ENCODE measurements around the gene WDR70. TPM values are rescaled to one million over a fixed set of nuclear protein-coding genes. Genes with fewer than 3 reads are reported as not detected.
"Not testable (repeated sequence)": the region's sequence is repeated elsewhere in the genome, so short reads cannot be mapped to it uniquely, and the experiment has no call there.

The WDR70 gene
- total and polyA plus RNA-seq, 7 donors: 8.4 to 36.4 (median 25.5) TPM

- no peak overlapping the region for H3K4me3 ChIP-seq
Measured at GRCh38 chr5:37477426-37477825, 98.3 kb downstream of the WDR70 start.

GRCh38 chr5:37478121-37478894 lies 99.2 kb downstream of the WDR70 start:
- H3K4me1 ChIP-seq: no peaks in the 10 kb centered on the region
- no peak for DNase-seq
- 71 to 72% methylated on average over 4 of the region's 4 CpGs for WGBS, 2 donors
- TF ChIP-seq CTCF (IDR thresholded peaks at IDR 0.05): no peak
- TF ChIP-seq EP300 (IDR thresholded peaks at IDR 0.05): no peak
- TF ChIP-seq POLR2AphosphoS5 (IDR thresholded peaks at IDR 0.05): no peak
- TF ChIP-seq POLR2A (IDR thresholded peaks at IDR 0.05): no peak
- no peaks in the 10 kb centered on the region for H3K27me3 ChIP-seq
- no peaks in the 10 kb centered on the region for H3K9me3 ChIP-seq
- H3K27ac ChIP-seq: no peak overlapping the region
- intact Hi-C loops (cut with DNase I): no loop called here
- no peak overlapping the region for H3K4me3 ChIP-seq
- peaks cover 5 to 29% (median 7%) of the 10 kb centered on the region in 4 donors for H3K36me3 ChIP-seq

More at GRCh38 chr5:37477426-37477825, 98.3 kb downstream of the WDR70 start:
- intact Hi-C loops (cut with DNase I): no loop called here
- TF ChIP-seq POLR2A (IDR thresholded peaks at IDR 0.05) (no peak), POLR2AphosphoS5 (IDR thresholded peaks at IDR 0.05) (no peak), EP300 (IDR thresholded peaks at IDR 0.05) (no peak)
- no peak overlapping the region for H3K27ac ChIP-seq
- no peaks in the 10 kb centered on the region for H3K4me1 ChIP-seq
- no peak for DNase-seq
- H3K36me3 ChIP-seq: peaks cover 5 to 26% (median 7%) of the 10 kb centered on the region in 4 donors
- no peaks in the 10 kb centered on the region for H3K27me3 ChIP-seq
- no peaks in the 10 kb centered on the region for H3K9me3 ChIP-seq

- H3K36me3 ChIP-seq: peaks cover 5 to 29% (median 7%) of the 10 kb centered on the region in 4 donors
- H3K4me3 ChIP-seq; H3K4me1 ChIP-seq; DNase-seq; intact Hi-C loops (cut with DNase I); H3K27ac ChIP-seq; H3K9me3 ChIP-seq; H3K27me3 ChIP-seq: not testable (repeated sequence)
- WGBS, 2 donors: 98% methylated on average over 3 of the region's 3 CpGs
Measured at GRCh38 chr5:37481395-37481794, 102.3 kb downstream of the WDR70 start.

- no peak for TF ChIP-seq EP300 (IDR thresholded peaks at IDR 0.05)
- TF ChIP-seq CTCF (IDR thresholded peaks at IDR 0.05): no peak
- no peak for TF ChIP-seq POLR2A (IDR thresholded peaks at IDR 0.05)
- no peak for TF ChIP-seq POLR2AphosphoS5 (IDR thresholded peaks at IDR 0.05)
- Histone ChIP-seq H3K27ac (no peak overlapping the region), H3K4me3 (no peak overlapping the region), H3K4me1 (peaks cover 0 to 18% (median 13%) of the 10 kb centered on the region in 4 donors), H3K36me3 (no peaks in the 10 kb centered on the region), H3K27me3 (no peaks in the 10 kb centered on the region), H3K9me3 (no peaks in the 10 kb centered on the region)
- 93 to 99% methylated on average over 2 of the region's 2 CpGs for WGBS, 2 donors
- no peak for DNase-seq
- intact Hi-C loops (cut with DNase I): loop anchor here (10.0 kb wide), 1 partner anchor 285 kb away; no protein-coding TSS in a partner anchor
Measured at GRCh38 chr5:37490120-37490810, 111.1 kb downstream of the WDR70 start.

GRCh38 chr5:37490931-37491330 lies 111.8 kb downstream of the WDR70 start:
- no peaks in the 10 kb centered on the region for H3K36me3 ChIP-seq
- no peak for TF ChIP-seq EP300 (IDR thresholded peaks at IDR 0.05)
- TF ChIP-seq CTCF (IDR thresholded peaks at IDR 0.05): no peak
- TF ChIP-seq POLR2AphosphoS5 (IDR thresholded peaks at IDR 0.05): no peak
- no peak for TF ChIP-seq POLR2A (IDR thresholded peaks at IDR 0.05)
- no peaks in the 10 kb centered on the region for H3K9me3 ChIP-seq
- no peak overlapping the region for H3K27ac ChIP-seq
- WGBS, 2 donors: 97% methylated on average over 2 of the region's 2 CpGs
- peaks cover 0 to 22% (median 19%) of the 10 kb centered on the region in 4 donors for H3K4me1 ChIP-seq
- intact Hi-C loops (cut with DNase I): loop anchor here (10.0 kb wide), 1 partner anchor 284 kb away; no protein-coding TSS in a partner anchor
- no peaks in the 10 kb centered on the region for H3K27me3 ChIP-seq
- no peak overlapping the region for H3K4me3 ChIP-seq
- DNase-seq: no peak

Measured in sigmoid colon (tissue), 7 donors.